ENCODE measurements around the gene TPSD1.
"Not testable (repeated sequence)": the region's sequence is repeated elsewhere in the genome, so short reads cannot be mapped to it uniquely, and the experiment has no call there.

TPSD1 gene

DNA sequence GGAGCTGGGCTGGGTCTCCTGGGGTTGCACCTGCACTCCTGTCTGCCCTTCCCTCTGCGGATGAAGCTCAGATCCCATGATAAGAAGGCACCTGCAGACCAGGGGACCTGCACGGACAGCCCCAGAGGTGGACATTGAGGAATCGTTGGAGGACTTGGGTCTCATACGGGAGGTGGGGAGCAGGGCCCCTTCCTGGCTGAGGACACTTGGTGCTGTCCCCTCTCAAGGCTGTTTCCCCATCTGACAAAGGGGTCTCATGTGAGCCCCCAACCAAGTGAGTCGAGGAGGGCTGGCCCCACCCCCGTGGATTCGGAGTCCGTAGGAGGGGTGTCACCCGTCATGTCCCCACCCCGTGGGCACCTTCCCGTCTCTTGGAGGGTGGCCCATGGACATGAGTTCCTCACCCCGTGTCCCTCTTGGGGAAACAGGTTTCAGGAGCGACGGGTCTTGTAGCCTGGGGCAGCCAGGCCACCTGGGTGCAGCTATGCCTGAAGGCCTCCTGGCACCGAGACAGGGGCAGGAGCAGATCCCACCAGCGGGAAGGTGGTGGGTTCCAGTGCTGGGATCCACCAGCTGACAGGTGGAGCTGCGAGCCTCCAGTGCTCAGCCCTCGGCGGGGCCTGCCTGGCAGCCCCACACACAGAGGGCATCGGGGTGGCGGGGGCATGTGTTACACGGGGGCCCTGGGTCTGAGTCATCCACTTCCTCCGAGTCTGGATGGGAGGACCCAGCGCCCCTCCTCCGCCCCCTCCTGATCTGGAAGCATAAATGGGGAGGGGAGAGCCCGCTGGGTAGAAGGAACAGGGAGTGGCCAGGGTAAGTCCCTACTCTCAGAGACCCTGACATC, at the start of gene TPSD1:
Gene TPSD1 (plus strand): TSS at position 794 of the 847 bp plus-strand sequence. CDS start 212 bp downstream, outside the sequence.
- not testable (repeated sequence) for DNase-seq

DNA sequence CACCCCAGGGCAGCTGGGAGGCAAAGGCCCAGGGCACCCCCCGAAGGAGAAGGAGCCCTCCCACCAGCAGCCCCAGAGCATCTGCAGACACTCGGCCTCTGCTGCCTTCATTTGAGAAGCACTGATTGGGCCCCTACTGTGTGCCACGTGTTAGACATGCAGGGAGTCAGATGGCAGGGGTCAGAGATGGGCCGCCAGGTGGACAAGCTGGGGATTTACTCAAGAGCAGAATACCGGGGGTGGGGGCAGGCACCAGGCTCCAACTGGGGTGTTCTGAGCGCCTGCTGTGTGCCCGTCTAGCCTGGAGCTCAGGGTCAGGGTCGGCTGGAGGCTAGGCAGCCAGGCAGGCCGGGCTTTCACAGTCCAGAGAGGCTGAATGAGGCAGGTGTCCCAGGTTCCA, 49.5 kb upstream of the TPSD1 start:
- DNase-seq, result no peak

DNA sequence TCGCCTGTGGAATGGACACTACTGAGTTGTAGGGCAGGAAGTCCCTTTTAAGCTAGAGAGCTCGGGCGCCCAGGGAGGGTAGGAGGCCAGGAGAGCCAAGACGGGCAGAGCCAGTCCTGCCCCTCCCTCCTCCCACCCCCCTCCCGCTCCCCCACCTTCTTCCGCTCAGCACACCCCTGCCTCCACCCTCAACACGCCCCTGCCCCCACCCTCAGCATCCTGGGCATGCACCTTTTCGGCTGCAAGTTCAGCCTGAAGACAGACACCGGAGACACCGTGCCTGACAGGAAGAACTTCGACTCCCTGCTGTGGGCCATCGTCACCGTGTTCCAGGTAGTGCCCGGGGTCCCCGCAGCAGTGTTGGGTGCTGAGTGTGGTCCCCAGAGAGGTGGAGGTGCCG, 49.1 kb upstream of the TPSD1 start:
- DNase-seq, result no peak

DNA sequence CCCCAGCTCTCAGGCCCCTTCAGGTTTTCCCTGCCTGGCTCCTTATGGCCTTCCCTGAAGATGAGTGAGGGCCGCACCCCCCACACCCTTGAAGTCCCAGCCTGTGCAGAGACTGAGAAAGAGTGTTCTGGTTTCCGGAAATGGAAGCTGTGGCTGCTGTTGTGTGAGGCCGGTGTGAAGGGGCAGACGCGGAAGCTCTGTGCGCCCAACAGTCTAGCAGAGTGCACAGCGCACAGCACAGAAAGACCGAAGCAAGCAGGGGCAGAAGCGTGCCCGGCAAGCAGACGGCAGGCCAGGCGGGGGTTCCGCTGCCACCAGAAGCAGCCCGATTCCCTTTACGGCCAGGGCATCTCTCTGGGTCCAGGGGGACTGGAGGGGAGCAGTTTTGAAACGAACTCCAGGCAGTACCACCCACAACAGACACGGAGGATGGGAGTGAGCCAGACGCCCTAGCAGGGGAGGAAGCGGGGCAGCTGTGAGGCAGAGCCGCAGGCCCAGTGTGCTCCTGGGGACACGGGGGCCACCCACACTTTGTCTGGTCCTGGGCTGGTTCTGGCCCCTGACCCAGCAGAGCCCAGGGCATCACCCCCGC, 47.5 kb upstream of the TPSD1 start:
- no peak for DNase-seq

DNA sequence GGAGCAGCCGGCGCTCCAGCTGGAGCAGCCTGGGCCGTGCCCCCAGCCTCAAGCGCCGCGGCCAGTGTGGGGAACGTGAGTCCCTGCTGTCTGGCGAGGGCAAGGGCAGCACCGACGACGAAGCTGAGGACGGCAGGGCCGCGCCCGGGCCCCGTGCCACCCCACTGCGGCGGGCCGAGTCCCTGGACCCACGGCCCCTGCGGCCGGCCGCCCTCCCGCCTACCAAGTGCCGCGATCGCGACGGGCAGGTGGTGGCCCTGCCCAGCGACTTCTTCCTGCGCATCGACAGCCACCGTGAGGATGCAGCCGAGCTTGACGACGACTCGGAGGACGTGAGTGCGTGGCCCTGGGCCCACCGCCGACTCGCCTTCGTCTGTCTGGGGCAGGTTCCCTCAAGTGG, 46.8 kb upstream of the TPSD1 start:
- no peak for DNase-seq

DNA sequence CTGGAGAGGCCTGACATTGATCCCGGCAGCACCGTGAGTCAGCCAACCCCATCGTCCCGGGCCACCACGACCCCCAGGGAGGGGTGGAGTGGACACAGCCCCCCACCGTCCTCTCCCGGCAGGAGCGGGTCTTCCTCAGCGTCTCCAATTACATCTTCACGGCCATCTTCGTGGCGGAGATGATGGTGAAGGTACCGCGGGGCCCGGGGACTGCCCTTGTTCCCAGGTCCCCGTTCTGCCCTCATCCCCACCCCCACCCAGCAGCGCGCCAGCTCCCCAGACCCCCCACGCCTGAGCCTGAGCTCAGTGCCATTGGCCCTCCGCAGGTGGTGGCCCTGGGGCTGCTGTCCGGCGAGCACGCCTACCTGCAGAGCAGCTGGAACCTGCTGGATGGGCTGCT, 45.4 kb upstream of the TPSD1 start:
- DNase-seq, result no peak

DNA sequence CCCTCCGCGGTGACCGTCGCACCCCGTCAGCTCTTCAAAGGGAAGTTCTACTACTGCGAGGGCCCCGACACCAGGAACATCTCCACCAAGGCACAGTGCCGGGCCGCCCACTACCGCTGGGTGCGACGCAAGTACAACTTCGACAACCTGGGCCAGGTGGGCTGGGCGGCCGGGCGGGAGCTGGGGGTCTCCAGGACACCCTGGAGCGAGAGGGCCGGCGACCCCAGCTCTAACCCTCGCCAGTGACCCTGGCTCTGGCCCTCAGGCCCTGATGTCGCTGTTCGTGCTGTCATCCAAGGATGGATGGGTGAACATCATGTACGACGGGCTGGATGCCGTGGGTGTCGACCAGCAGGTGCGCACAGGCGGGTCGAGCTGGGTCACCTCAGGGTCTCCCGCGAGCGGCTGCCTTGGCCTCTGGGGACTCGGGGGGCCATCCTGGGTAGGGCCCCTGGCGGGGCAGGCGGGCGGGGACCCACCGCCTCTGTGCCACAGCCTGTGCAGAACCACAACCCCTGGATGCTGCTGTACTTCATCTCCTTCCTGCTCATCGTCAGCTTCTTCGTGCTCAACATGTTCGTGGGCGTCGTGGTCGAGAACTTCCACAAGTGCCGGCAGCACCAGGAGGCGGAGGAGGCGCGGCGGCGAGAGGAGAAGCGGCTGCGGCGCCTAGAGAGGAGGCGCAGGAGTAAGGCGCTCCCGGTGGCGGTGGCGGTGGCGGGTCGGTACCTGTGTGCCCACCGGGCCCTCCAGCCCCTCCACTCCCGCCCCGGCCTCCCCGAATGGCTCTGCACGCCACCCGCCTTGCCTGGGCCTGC, 44.2 kb upstream of the TPSD1 start:
- no peak for DNase-seq

DNA sequence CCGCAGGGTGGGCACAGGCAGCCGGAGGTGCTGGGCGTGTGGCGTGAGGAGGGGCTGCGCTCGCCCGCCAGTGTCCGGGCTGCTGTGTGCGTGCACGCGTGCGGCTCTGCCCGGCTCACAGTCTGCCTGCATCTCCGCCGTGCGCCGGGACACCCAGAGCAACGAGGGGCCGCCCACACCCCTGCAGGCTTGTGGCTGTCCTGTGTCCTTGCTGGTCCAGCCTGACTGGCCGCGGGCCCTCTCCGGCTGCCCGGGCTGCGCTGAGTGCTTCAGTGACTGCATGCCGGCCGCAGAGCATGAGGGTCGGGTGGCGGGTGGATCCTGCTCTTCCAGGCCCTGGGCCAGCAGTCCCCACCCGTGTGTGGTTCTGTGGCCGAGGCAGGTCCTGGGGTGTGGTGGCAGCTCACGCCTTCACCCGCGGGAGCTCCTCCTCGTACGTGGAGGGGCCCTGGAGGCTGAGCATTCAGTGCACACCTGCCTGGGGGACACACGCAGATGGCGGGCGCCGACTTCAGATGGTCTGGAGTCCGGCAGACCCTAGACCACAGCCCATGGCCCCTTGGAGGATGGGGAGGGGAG, 43.2 kb upstream of the TPSD1 start:
- DNase-seq, result no peak

DNA sequence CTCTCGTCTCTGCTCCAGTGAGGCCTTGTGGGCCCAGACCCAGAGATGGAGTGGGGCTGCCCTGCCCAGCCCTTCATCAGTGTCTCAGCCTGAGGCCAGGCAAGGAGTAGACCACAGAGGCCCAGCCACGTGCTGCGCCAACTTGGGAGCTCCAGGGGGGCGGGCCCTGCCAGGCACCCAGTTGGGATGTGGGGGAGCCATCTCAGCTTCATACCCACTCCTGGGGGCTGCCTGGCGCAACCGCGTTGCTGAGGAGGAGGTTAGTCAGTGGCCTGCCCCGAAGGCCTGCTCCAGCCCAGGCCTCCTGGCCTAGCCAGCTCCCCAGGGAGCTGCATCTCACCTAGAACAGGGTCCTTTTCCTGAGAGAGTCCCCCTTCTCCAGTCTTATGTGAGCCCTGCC, 42.6 kb upstream of the TPSD1 start:
- DNase-seq, result no peak

DNA sequence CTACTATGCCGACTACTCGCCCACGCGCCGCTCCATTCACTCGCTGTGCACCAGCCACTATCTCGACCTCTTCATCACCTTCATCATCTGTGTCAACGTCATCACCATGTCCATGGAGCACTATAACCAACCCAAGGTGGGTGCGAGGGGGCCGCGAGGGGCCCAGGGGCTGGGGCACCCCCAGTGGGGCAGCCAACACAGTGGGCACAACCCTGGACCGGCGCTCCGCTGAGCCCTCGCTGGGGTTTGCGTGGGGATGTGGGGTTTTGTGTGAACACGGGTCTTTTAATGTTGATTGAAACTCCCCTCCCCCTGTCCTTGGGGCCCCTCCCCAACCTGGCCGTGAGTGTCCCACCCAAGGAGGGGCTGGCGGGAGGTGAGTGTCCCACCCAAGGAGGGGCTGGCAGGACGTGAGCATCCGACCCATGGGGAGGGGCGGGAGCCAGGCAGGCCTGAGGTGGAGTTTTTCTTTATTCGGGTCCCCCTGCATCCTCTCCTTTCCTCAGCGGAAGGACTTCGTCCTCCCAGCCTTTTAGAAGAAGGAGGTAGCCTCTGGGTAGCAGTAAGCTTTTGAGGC, 42.0 kb upstream of the TPSD1 start:
- no peak for DNase-seq

DNA sequence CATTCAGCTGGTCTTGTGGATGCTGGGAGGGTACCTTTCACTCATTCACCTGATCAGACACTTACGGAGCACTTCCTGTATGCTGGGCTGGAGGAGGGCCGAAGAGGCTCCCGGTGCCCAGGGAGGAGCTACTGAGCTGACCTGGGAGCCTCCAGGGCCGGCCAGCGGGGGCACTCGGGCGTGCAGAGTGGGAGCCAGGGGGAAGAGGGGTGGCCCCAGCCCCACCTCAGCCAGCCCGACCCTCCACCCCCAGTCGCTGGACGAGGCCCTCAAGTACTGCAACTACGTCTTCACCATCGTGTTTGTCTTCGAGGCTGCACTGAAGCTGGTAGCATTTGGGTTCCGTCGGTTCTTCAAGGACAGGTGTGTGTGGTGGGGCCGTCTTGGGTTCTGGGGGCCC, 41.1 kb upstream of the TPSD1 start:
- no peak for DNase-seq

DNA sequence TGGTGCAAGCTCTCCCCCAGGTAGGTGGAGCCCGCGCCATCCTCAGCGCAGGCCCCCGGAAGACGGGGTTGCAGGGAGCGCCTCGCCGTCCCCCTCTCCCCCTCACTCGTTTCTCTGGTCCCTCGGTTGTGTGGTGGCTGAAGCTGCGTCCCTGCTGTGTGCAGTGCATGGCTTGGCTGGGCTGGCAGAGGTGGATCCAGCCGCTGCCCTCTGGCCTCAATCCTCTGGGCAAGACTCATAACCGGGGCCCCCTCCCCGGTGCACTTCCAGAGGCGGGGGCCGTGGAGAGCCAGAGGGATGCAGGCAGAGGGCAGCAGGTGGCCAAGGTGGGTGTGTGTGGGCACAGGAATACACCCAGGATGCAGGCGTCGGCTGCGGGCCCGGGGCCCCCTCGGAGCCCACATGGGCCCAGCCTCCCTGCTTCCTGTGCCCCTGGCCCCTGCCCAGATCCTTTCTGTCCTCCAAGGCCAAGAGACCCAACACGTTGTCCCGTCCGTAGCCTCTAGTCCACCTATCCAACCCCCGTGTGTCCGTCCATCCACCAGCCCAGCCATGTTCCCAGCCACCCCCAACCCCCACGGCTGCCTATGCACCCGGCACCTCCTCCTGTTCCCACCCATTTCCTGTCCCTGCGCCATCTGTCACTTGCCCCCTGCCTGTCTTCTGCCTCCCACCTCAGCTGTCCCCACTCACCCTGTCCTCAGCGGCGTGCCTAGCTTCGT, 40.1 kb upstream of the TPSD1 start:
- DNase-seq, result no peak

DNA sequence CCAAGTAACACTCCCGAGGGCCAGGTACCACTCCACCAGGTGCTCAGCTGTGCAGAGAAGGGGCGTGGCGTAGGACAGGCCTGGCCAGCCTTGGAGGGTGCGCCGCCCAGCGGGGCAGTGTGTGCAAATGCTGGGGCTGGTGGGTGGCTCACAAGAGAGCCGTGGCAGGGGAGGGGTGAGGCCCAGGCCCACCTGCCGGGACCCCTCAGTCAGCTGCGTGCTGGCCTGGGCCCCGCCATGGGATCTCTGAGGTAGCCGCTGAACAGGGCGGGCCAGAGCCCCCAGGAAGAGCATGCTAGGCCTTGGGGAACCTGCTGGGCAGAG, 39.6 kb upstream of the TPSD1 start:
- DNase-seq, result no peak

DNA sequence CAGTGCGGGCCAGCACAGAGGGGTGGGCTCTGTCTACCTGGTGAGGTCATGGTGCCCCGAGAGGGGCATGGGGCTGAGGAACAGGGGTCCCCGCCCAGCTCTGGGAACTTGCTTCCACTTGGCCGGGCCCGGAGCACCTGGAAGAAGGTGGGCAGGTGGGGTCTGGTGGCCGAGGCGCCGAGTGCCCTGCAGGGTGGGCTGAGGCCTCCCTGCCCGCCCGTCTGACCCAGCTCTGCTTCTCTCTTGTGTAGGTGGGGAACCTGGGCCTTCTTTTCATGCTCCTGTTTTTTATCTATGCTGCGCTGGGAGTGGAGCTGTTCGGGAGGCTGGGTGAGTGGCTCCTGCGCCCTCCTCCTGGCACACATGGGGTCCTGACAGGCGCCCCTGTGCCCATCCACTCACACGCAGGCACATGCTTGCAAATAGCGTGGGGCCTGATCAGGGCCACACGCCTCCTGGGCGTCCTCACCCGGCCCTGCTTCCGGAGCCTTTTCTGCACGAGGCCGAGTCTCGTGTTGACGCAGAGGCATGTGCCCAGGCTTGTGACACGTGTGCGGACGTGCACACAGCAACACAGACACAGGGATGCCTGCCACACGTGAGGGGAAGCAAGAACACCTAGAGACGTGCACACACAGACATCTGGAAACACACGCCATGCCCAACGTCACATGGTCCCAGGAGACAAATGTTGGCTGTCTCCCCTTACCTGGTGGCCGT, 39.0 kb upstream of the TPSD1 start:
- DNase-seq, result no peak

DNA sequence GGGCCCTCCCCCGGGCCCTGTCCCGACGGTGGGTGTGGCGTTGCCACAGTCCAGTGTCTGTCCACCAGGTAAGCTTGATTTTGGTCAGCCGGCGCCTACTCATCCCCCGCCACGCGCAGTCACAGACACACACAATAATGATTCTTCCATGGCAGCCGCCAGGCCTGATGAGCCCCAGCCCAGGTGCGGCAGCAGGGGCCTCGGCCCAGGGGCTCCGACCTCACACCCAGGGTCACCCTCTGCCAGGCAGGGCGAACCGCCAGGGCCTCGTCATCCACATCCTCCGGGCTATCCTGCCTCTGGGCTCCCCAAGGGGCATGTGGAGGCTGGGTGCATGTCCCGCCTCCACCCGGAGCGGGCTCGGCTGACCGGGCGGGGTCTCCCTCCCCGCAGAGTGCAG, 38.3 kb upstream of the TPSD1 start:
- DNase-seq, result no peak

DNA sequence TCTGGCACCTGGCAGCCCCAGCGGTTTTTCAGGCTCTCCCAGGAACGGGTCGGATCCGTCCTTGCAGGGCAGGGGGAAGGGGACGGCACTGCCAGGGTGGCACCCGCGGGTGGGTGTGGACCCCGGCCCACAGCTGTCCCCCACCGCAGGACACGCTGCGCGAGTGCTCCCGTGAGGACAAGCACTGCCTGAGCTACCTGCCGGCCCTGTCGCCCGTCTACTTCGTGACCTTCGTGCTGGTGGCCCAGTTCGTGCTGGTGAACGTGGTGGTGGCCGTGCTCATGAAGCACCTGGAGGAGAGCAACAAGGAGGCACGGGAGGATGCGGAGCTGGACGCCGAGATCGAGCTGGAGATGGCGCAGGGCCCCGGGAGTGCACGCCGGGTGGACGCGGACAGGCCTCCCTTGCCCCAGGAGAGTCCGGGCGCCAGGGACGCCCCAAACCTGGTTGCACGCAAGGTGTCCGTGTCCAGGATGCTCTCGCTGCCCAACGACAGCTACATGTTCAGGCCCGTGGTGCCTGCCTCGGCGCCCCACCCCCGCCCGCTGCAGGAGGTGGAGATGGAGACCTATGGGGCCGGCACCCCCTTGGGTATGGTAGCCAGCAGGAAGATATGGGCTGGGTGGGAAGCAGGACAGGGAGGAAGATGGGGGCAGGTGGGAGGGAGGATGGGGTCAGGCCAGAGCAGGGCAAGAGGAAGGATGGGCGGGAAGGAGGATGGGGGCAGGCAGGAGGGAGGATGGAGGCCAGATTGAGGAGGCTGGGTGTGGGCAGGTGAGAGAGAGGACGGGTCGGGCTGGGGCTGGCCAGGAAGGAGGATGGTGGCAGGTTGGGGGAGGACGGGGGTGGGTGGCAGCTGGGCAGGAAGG, 37.6 kb upstream of the TPSD1 start:
- DNase-seq, result no peak

DNA sequence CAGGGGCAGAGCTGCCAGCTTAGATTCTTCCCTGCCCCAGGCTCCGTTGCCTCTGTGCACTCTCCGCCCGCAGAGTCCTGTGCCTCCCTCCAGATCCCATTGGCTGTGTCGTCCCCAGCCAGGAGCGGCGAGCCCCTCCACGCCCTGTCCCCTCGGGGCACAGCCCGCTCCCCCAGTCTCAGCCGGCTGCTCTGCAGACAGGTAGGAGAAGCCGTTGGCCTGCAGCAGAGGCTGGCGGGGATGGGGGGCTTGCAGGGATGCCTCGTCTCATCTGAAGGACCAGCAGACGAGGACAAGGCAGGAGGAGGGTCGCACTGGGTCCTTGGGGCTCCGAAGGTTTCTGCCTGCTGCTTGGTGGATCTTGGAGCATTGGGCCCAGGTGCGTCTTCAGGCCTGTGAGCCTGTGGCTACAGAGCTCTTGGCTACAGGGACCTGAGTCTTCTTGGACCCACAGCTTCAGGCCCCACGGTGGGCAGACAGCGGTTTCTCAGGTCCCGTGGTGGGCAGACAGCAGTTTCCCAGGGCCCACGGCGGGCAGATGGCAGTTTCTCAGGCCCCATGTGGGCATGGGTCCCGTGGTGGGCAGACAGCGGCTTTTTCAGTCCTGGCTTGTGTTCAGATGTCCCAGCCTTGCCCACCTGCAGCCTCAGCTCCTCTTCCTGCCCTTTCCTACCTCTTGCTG, 36.8 kb upstream of the TPSD1 start:
- no peak for DNase-seq

DNA sequence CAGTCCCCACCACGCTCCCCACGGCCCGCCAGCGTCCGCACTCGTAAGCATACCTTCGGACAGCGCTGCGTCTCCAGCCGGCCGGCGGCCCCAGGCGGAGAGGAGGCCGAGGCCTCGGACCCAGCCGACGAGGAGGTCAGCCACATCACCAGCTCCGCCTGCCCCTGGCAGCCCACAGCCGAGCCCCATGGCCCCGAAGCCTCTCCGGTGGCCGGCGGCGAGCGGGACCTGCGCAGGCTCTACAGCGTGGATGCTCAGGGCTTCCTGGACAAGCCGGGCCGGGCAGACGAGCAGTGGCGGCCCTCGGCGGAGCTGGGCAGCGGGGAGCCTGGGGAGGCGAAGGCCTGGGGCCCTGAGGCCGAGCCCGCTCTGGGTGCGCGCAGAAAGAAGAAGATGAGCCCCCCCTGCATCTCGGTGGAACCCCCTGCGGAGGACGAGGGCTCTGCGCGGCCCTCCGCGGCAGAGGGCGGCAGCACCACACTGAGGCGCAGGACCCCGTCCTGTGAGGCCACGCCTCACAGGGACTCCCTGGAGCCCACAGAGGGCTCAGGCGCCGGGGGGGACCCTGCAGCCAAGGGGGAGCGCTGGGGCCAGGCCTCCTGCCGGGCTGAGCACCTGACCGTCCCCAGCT, 35.7 kb upstream of the TPSD1 start:
- DNase-seq, result no peak

DNA sequence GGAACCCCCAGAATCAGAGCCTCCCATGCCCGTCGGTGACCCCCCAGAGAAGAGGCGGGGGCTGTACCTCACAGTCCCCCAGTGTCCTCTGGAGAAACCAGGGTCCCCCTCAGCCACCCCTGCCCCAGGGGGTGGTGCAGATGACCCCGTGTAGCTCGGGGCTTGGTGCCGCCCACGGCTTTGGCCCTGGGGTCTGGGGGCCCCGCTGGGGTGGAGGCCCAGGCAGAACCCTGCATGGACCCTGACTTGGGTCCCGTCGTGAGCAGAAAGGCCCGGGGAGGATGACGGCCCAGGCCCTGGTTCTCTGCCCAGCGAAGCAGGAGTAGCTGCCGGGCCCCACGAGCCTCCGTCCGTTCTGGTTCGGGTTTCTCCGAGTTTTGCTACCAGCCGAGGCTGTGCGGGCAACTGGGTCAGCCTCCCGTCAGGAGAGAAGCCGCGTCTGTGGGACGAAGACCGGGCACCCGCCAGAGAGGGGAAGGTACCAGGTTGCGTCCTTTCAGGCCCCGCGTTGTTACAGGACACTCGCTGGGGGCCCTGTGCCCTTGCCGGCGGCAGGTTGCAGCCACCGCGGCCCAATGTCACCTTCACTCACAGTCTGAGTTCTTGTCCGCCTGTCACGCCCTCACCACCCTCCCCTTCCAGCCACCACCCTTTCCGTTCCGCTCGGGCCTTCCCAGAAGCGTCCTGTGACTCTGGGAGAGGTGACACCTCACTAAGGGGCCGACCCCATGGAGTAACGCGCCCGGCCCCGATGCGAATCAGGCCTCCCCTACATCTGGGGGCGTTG, 34.8 kb upstream of the TPSD1 start:
- no peak for DNase-seq

Data from NCI-H345 (cell line).